HepG2 (cell line): ENCODE measurements around the gene ZBTB25. TPM values are rescaled to one million over a fixed set of nuclear protein-coding genes. Genes with fewer than 3 reads are reported as not detected.

ENCODE experiments used
- ATAC-seq: fragments of 200-7000 bp; cut with Tn5 transposase; 3 replicates; pipeline ENCODE4 v1.9.1; 2020; ENCODE audit warnings: mild to moderate bottlenecking, moderate library complexity
- BruUV-seq: library from RNA; stranded (reverse); fragments of 400-500 nt; replicated peaks from 2 replicates; lab custom pipeline; 2021; lab: Mats Ljungman, UMichigan
- CTCF ChIA-PET: fragments of 300-600 bp; formaldehyde crosslinking; extraction: SDS; loops from one replicate; lab custom pipeline; 2021; ENCODE audit warnings: low total read pairs, inconsistent platforms, low intra/inter-chr PET ratio; lab: Yijun Ruan, JAX
- POLR2A ChIA-PET: fragments of 350-600 bp; sonication (Branson Sonifier 250); formaldehyde crosslinking; loops from one replicate; lab custom pipeline; 2020; ENCODE audit warnings: antibody characterized with exemption, inconsistent platforms; lab: Yijun Ruan, JAX
- DNase-seq: peaks from one replicate; pipeline ENCODE4 v3.0.0-alpha.2; 2015; ENCODE audit warnings: low spot score
- FAIRE-seq: peaks from 3 replicates; lab custom pipeline; 2011; peaks lifted over from hg19 to GRCh38; lab: Jason Lieb, UNC
- H2AFZ ChIP-seq: one replicate; pipeline ENCODE4 v1.6.1; 2011; ENCODE audit warnings: low read length, inconsistent platforms
- H3K27ac ChIP-seq: fragments of 300-600 bp; 3 replicates; pipeline ENCODE4 v1.8.0; 2011; ENCODE audit warnings: mixed run types, mild to moderate bottlenecking, mixed read lengths, low read length, inconsistent platforms; ENCODE audit not compliant: insufficient read depth; ENCODE audit errors: extremely low read length
- H3K27me3 ChIP-seq, 2 experiments: fragments of 200-600 bp in 1 of 2; 2 replicates in 1 of 2; 3 replicates in 1 of 2; pipeline versions ENCODE4 v1.6.0 to v1.8.0; 2011; ENCODE audit warnings: low read length in 2 of 2, mild to moderate bottlenecking in 2 of 2, moderate library complexity in 2 of 2, inconsistent platforms in 1 of 2; ENCODE audit not compliant: insufficient read depth in 2 of 2, control insufficient read depth in 1 of 2
- H3K36me3 ChIP-seq, 2 experiments: fragments of 200-600 bp in 1 of 2; replicated peaks in 1 of 2; 2 replicates in 1 of 2; 3 replicates in 1 of 2; pipeline versions ENCODE4 v1.5.1 to v1.8.0; 2011; ENCODE audit warnings: low read length in 2 of 2, inconsistent platforms in 1 of 2; ENCODE audit not compliant: insufficient read depth in 2 of 2, control insufficient read depth in 1 of 2
- H3K4me1 ChIP-seq: 2 replicates; pipeline ENCODE4 v1.5.1; 2012; ENCODE audit warnings: low read length, inconsistent platforms; ENCODE audit not compliant: insufficient read depth
- H3K4me2 ChIP-seq: 2 replicates; pipeline ENCODE4 v1.6.0; 2011; ENCODE audit warnings: low read depth, low read length, inconsistent platforms
- H3K4me3 ChIP-seq, 3 experiments: fragments of 200-600 bp in 1 of 3; sonication (generic), shearing (Covaris generic) in 1 of 3; replicated peaks in 1 of 3; 2 replicates each; pipeline ENCODE4 v1.5.1; 2011 to 2016; ENCODE audit warnings: low read length in 3 of 3, inconsistent platforms in 2 of 3, low read depth in 2 of 3, mild to moderate bottlenecking in 2 of 3, control low read depth in 1 of 3, mixed read lengths in 1 of 3; ENCODE audit not compliant: insufficient read depth in 1 of 3
- H3K79me2 ChIP-seq: one replicate; pipeline ENCODE4 v1.6.1; 2011; ENCODE audit warnings: low read length, inconsistent platforms; ENCODE audit not compliant: insufficient read depth
- H3K9ac ChIP-seq: 2 replicates; pipeline ENCODE4 v1.6.0; 2011; ENCODE audit warnings: mild to moderate bottlenecking, low read depth, low read length, inconsistent platforms; ENCODE audit not compliant: insufficient read depth
- H3K9me3 ChIP-seq: 2 replicates; pipeline ENCODE4 v1.5.1; 2012; ENCODE audit warnings: mild to moderate bottlenecking, low read length
- H4K20me1 ChIP-seq: 2 replicates; pipeline ENCODE4 v1.6.0; 2011; ENCODE audit warnings: inconsistent platforms, mild to moderate bottlenecking, low read length, moderate library complexity; ENCODE audit not compliant: insufficient read depth
- CCAR2 ChIP-seq: fragments of 200-400 bp; formaldehyde crosslinking; optimal IDR thresholded peaks from 2 replicates; pipeline ENCODE3; 2018; ENCODE audit warnings: low read depth, mild to moderate bottlenecking, low read length, moderate library complexity
- JARID2 ChIP-seq: sonication (generic); formaldehyde crosslinking; IDR thresholded peaks from 2 replicates; pipeline ENCODE4 v1.8.1; 2023; ENCODE audit warnings: missing genetic modification reagents, inconsistent platforms; ENCODE audit not compliant: insufficient replicate concordance
- KDM5A ChIP-seq: fragments of 200-600 bp; sonication (generic); IDR thresholded peaks from 2 replicates; pipeline ENCODE4 v1.7.0; 2018; ENCODE audit warnings: antibody characterized with exemption, mild to moderate bottlenecking, low read length, borderline replicate concordance
- KLF15 ChIP-seq: sonication (generic); formaldehyde crosslinking; IDR thresholded peaks from 2 replicates; pipeline ENCODE4 v1.8.1; 2023; ENCODE audit warnings: borderline replicate concordance, mild to moderate bottlenecking, inconsistent platforms, missing genetic modification reagents, mixed read lengths
- ZNF264 ChIP-seq: sonication (generic); formaldehyde crosslinking; IDR thresholded peaks from 2 replicates; pipeline ENCODE4 v1.4.0; 2020; ENCODE audit warnings: missing genetic modification reagents
- ZNF558 ChIP-seq: sonication (generic); formaldehyde crosslinking; IDR thresholded peaks from 2 replicates; pipeline ENCODE4 v1.9.0; 2022; ENCODE audit warnings: mild to moderate bottlenecking, missing genetic modification reagents, borderline replicate concordance
- ZNF816 ChIP-seq: sonication (generic); formaldehyde crosslinking; IDR thresholded peaks from 2 replicates; pipeline ENCODE4 v1.8.0; 2022; ENCODE audit warnings: missing genetic modification reagents, mild to moderate bottlenecking, borderline replicate concordance
- WGBS: methylation state at CpG from one replicate; pipeline ENCODE4 v1.1.6; 2017; ENCODE audit warnings: low lambda C conversion rate; 5-methylcytosine and 5-hydroxymethylcytosine counted together
- in situ Hi-C: cut with HindIII; loops from 2 replicates; pipeline ENCODE4 v1.10.0; 2017; ENCODE audit warnings: low pct_unique_long_range_greater_than_20kb; ENCODE audit not compliant: extremely low pct_ligation_motif_present
- intact Hi-C: fragments of 100-400 bp; cut with micrococcal nuclease; formaldehyde crosslinking; loops from one replicate; pipeline ENCODE4 v1.10.0; 2022; ENCODE audit not compliant: unreplicated experiment
- polyA plus RNA-seq, 8 experiments: library from polyadenylated mRNA; depleted of rRNA in 3 of 8; stranded (reverse) in 7 of 8; unstranded in 1 of 8; fragments of >200 nt; fragmentation: Illumina TruSeq in 4 of 8; extraction: Trizol in 4 of 8; gene quantifications; 2 replicates each; pipeline versions ENCODE4 v1.2.1 to v1.2.3, GENCODE V29; 2011 to 2016; ENCODE audit warnings: low read depth in 4 of 8, missing spikeins in 1 of 8, mixed read lengths in 1 of 8; ENCODE audit not compliant: insufficient read depth in 1 of 8
- total RNA-seq, 5 experiments: library from RNA; depleted of rRNA; stranded (reverse); fragments of >200 nt; fragmentation: Illumina TruSeq; extraction: Trizol; gene quantifications; 2 replicates each; pipeline ENCODE4 v1.2.3, GENCODE V29; 2016; ENCODE audit warnings: low read depth in 1 of 5
- TF ChIP-seq, protein P1 (sequence below): sonication (generic); formaldehyde crosslinking; IDR thresholded peaks from 2 replicates; pipeline ENCODE4 v1.4.0; 2020; ENCODE audit warnings: missing genetic modification reagents
- TF ChIP-seq, protein P2 (sequence below): sonication (generic); formaldehyde crosslinking; IDR thresholded peaks from 2 replicates; pipeline ENCODE4 v1.8.1; 2023; ENCODE audit warnings: mild to moderate bottlenecking, missing genetic modification reagents
- TF ChIP-seq, protein P3 (sequence below): sonication (generic); formaldehyde crosslinking; IDR thresholded peaks from 2 replicates; pipeline ENCODE4 v1.4.0; 2020; ENCODE audit warnings: mild to moderate bottlenecking, low read depth, missing genetic modification reagents

ZBTB25 gene
- total and polyA plus RNA-seq, 2 of the 13 experiments (the other 11 are each of a cell fraction or from before 2014, with no cell fraction given): 3.5 to 7.6 TPM

DNA sequence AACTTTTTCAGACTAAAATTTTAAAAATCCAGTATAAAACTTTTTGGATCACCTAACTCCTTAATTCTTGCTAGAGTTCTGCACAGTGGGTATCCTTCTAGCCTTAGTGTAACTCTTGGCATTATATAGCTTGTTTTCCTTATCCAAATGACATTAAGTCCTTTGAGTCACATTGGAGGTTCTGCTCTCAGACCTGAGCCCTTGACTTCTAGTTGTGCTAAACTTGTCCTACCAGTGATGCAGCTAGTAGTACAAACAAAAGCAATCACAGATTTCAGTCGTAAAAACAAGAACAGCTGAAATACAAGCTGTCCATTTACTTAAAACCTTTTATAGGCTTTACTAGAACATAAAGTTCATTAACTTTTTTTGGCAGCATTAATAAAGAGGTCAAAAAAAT is 11.4 kb upstream of the ZBTB25 start:
- peaks cover 76% of the 10 kb centered on the region for H3K79me2 ChIP-seq
- TF ChIP-seq, protein P1, sequence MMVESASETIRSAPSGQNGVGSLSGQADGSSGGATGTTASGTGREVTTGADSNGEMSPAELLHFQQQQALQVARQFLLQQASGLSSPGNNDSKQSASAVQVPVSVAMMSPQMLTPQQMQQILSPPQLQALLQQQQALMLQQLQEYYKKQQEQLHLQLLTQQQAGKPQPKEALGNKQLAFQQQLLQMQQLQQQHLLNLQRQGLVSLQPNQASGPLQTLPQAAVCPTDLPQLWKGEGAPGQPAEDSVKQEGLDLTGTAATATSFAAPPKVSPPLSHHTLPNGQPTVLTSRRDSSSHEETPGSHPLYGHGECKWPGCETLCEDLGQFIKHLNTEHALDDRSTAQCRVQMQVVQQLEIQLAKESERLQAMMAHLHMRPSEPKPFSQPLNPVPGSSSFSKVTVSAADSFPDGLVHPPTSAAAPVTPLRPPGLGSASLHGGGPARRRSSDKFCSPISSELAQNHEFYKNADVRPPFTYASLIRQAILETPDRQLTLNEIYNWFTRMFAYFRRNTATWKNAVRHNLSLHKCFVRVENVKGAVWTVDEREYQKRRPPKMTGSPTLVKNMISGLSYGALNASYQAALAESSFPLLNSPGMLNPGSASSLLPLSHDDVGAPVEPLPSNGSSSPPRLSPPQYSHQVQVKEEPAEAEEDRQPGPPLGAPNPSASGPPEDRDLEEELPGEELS: no peak
- TF ChIP-seq, protein P2, sequence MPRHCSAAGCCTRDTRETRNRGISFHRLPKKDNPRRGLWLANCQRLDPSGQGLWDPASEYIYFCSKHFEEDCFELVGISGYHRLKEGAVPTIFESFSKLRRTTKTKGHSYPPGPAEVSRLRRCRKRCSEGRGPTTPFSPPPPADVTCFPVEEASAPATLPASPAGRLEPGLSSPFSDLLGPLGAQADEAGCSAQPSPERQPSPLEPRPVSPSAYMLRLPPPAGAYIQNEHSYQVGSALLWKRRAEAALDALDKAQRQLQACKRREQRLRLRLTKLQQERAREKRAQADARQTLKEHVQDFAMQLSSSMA: no peak
- TF ChIP-seq CCAR2: no peak
- no peak for TF ChIP-seq ZNF816
- TF ChIP-seq KDM5A: no peak
- TF ChIP-seq, protein P3, sequence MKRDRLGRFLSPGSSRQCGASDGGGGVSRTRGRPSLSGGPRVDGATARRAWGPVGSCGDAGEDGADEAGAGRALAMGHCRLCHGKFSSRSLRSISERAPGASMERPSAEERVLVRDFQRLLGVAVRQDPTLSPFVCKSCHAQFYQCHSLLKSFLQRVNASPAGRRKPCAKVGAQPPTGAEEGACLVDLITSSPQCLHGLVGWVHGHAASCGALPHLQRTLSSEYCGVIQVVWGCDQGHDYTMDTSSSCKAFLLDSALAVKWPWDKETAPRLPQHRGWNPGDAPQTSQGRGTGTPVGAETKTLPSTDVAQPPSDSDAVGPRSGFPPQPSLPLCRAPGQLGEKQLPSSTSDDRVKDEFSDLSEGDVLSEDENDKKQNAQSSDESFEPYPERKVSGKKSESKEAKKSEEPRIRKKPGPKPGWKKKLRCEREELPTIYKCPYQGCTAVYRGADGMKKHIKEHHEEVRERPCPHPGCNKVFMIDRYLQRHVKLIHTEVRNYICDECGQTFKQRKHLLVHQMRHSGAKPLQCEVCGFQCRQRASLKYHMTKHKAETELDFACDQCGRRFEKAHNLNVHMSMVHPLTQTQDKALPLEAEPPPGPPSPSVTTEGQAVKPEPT (CRISPR knock-in tag): no peak
- TF ChIP-seq ZNF264 (CRISPR knock-in tag): no peak
- TF ChIP-seq ZNF558: no peak
- TF ChIP-seq KLF15 (CRISPR knock-in tag): no peak
- no peak for TF ChIP-seq JARID2 (CRISPR knock-in tag)
- no peaks in the 10 kb centered on the region for H3K9me3 ChIP-seq
- H3K4me3 ChIP-seq: no peak overlapping the region
- H3K9ac ChIP-seq: no peak overlapping the region
- no peaks in the 10 kb centered on the region; a peak in 1 of 5 replicates for H3K36me3 ChIP-seq
- in situ Hi-C loops (no loop called here), intact Hi-C loops (no loop called here)
- no peak for ATAC-seq
- H4K20me1 ChIP-seq: peaks cover 17% of the 10 kb centered on the region
- 96% methylated on average over 1 of the region's 1 CpG for WGBS
- peaks cover 17% of the 10 kb centered on the region for H3K4me1 ChIP-seq
- FAIRE-seq: no peak
- BruUV-seq: no TSS peak
- no peak for DNase-seq
- CTCF ChIA-PET: no interaction called here
- no peaks in the 10 kb centered on the region for H3K27me3 ChIP-seq
- H3K4me2 ChIP-seq: no peak overlapping the region
- no peak overlapping the region for H2AFZ ChIP-seq
- H3K27ac ChIP-seq: no peak overlapping the region
- POLR2A ChIA-PET: no interaction called here
